Mammary epithelial cell (primary cell): ENCODE results near the gene RRP1.

Source experiments
- EZH2 ChIP-seq: IDR thresholded peaks from 2 replicates; pipeline ENCODE4 v1.6.1; 2012; ENCODE audit warnings: low read length, inconsistent platforms, borderline replicate concordance
- TF ChIP-seq, protein P1 (sequence below), 2 donors: IDR thresholded peaks in 1 of 2; conservative IDR thresholded peaks in 1 of 2; 2 replicates each; pipeline ENCODE4 v1.5.1; 2011 to 2012; ENCODE audit warnings: inconsistent platforms in 2 of 2, low read length in 2 of 2, mild to moderate bottlenecking in 2 of 2, control low read depth in 1 of 2, low read depth in 1 of 2; ENCODE audit not compliant: insufficient read depth in 1 of 2; ENCODE audit errors: extremely low read depth in 1 of 2

GRCh38 chr21:43819511-43820405 lies 30.4 kb downstream of the RRP1 start:
- TF ChIP-seq, protein P1, sequence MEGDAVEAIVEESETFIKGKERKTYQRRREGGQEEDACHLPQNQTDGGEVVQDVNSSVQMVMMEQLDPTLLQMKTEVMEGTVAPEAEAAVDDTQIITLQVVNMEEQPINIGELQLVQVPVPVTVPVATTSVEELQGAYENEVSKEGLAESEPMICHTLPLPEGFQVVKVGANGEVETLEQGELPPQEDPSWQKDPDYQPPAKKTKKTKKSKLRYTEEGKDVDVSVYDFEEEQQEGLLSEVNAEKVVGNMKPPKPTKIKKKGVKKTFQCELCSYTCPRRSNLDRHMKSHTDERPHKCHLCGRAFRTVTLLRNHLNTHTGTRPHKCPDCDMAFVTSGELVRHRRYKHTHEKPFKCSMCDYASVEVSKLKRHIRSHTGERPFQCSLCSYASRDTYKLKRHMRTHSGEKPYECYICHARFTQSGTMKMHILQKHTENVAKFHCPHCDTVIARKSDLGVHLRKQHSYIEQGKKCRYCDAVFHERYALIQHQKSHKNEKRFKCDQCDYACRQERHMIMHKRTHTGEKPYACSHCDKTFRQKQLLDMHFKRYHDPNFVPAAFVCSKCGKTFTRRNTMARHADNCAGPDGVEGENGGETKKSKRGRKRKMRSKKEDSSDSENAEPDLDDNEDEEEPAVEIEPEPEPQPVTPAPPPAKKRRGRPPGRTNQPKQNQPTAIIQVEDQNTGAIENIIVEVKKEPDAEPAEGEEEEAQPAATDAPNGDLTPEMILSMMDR (conservative IDR thresholded peaks at IDR 0.05 in 1 of 2, IDR thresholded peaks at IDR 0.05 in 1 of 2; ENCODE audit: extremely low read depth in 1 of 2, insufficient read depth in 1 of 2, low read depth in 1 of 2, low read length in 2 of 2) = no peak
- no peak for TF ChIP-seq EZH2
